IPS DF 4.7 (cell line): ENCODE measurements around the gene MYO7B.

Experiments used
- DNase-seq: peaks from one replicate; pipeline ENCODE4 v3.0.0-alpha.2; 2013; ENCODE audit warnings: low spot score; ENCODE audit errors: extremely low read depth

MYO7B gene

DNA sequence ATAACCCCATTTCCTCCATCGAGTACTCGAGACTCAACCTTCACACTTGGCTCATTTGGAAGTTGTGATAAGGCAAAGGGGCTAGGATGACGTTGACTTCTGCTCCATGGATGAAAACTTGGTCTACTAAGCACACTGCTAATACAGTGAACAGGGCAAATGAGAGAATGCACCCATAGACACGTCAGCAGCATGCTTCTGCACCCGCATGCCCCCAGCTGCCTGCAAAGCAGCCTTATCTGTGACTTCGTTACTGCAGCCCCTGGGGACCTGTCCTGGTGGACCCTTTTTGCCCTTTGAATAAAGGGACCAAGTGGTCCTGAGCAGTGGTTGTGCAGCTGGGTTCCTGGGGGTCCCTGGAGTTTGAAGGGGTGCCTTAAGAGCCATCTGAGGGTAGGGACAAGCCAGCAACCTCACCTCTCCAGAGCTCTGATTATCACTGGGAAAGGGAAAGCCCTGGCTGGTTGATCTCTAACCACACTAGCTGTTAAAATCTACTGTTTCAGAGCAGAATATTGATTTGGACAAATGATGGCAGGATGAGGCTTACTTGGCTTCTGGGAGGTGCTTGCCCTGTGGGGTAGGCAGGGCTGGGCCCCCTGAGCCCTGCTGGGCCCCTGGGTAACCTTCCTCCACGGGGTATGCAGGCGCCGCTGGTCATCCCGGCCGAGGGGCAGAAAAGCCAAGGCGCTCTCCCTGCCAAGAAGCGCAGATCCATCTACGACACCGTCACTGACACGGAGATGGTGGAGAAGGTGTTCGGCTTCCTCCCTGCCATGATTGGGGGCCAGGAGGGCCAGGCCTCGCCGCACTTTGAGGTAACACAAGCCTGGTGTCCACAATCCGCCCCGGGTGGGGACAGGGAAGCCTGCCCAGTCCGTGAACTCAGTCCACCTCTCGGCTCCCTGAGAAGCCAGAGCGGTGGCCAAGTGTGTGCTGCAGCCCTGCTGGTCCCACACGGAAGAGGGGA lies 72.9 kb downstream of the MYO7B start:
- DNase-seq = no peak

- DNase-seq = no peak
These were observed 73.7 kb downstream of the MYO7B start for GRCh38 chr2:127609031-127609751.

- DNase-seq = no peak
These were observed 74.3 kb downstream of the MYO7B start for GRCh38 chr2:127609818-127610217.

GRCh38 chr2:127610561-127610960 lies 75.1 kb downstream of the MYO7B start:
- DNase-seq = no peak

- no peak for DNase-seq
These were observed 75.8 kb downstream of the MYO7B start for GRCh38 chr2:127611076-127611925.

DNA sequence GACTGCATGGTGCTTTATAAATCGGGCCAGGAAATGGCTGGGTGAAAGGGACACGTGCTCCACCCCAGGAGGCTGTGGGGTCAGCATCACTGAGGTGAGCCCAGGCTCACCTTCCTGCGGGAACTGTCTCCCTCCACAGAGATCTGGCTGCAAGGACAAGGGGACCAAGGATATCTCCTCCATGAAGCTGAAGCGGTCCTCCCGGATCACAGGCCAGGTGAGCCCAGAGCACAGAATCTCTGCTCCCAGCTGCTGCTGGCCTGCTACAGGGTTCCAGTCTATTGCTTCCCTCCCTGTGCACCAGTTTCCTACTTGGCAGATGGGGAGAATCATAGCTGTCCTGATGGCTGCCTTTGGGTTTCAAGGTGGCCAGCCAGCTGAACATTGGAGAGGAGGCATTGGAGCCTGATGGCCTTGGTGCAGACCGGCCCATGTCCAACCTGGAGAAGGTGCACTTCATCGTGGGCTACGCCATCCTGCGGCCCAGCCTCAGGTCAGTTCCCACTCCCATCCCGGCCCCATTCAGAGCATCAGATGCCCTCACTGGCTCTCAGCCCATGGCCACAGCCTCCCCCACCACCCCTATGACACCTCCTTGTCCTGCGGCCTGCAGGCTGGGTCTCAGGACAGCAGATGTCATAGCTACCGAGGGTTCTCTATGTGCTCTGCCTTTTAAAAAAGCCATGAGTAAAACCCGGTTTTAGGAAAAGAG lies 76.8 kb downstream of the MYO7B start:
- no peak for DNase-seq

GRCh38 chr2:127614246-127614645 lies 78.8 kb downstream of the MYO7B start:
- DNase-seq = no peak

DNA sequence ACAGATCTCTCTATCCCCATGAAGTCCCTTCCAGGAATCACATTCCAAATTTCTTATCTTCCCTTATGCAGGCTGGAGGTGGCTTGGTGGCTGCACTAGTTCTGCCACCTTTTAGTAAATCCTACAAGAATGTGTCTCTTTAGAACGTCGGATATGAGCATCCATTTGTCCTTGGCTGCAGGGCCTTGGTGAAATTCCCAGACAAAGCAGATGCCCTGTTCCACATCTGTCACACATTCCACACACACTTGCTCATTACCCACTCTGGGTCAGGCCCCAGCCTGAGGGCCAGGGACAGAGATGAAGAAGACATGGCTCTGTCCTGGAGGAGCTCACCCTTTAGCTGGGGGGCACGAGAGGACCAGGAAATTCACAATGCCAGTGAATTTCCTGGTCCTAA lies 79.2 kb downstream of the MYO7B start:
- DNase-seq = no peak

DNA sequence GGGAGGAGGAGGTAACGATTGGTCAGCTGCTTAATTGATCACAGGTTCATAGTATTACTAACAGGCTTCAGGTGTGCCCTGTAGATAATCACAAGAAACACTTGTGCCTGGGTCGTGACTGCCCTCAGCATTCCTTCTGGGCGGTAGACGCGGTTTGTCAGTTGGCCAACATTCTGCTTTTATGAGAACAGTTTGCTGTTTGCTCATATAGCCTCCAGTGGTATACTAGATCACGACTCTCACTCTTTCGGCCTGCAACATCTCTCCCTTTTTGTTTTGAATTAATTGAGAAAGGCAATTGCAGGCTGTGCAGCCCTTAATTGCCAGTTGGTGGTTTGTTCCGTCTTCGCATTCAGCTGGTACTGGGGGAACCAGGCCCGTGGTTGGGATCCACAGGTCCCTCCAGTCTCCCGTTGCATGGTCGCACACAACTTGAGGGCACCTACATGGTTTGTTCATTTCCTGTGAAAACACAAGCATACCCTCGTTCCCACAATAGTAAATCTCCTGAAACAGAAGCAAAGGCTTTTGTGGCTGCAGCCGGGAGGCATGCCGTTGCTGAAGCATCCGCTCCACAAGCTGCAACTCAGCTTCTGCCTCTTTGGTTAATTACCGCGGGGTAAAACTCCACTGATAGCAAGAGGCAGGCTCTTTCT lies 80.2 kb downstream of the MYO7B start:
- DNase-seq = no peak

- DNase-seq = no peak
These were observed 83.2 kb downstream of the MYO7B start for GRCh38 chr2:127618551-127619202.

GRCh38 chr2:127619203-127619590 lies 83.7 kb downstream of the MYO7B start:
- no peak for DNase-seq

DNA sequence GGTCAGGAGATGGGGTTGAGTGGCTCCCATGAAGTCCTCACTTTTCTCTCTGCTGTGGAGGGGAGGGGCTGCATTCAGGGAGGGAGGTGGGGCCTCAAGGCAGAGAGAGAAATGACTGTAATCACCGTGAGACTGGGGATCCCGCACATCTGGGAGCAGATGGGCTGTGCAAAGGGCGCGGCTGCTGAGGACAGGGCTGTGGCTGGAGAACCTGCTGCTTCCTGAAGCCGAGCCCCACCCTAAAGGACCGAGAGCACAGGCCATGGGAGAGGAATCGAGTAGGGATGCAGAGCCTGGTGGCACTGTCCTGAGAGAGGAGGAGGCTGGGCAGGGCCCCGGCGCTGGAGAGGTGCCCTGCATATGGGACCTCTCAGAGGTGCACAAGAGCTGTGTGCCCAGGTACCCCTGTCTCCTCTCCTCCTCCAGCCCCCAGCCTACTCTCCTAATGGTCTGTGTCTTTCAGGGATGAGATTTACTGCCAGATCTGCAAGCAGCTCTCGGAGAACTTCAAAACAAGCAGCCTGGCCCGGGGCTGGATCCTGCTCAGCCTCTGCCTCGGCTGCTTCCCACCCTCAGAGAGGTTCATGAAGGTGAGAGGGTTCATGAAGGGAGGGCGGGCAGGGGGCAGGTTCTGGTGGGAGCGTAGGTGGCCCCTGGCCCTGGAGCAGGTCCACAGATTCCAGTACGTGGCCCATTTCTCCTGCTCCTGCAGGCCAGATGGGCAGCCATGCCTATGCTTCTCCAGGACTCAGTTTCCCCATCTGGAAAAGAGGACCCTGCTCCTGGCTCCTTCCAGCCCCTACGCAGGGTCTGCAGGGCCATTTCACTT lies 84.6 kb downstream of the MYO7B start:
- DNase-seq = no peak

GRCh38 chr2:127620866-127621265 lies 85.4 kb downstream of the MYO7B start:
- no peak for DNase-seq

GRCh38 chr2:127621981-127622431 lies 86.5 kb downstream of the MYO7B start:
- no peak for DNase-seq

- DNase-seq = no peak
These were observed 87.3 kb downstream of the MYO7B start for GRCh38 chr2:127622561-127623387.

DNA sequence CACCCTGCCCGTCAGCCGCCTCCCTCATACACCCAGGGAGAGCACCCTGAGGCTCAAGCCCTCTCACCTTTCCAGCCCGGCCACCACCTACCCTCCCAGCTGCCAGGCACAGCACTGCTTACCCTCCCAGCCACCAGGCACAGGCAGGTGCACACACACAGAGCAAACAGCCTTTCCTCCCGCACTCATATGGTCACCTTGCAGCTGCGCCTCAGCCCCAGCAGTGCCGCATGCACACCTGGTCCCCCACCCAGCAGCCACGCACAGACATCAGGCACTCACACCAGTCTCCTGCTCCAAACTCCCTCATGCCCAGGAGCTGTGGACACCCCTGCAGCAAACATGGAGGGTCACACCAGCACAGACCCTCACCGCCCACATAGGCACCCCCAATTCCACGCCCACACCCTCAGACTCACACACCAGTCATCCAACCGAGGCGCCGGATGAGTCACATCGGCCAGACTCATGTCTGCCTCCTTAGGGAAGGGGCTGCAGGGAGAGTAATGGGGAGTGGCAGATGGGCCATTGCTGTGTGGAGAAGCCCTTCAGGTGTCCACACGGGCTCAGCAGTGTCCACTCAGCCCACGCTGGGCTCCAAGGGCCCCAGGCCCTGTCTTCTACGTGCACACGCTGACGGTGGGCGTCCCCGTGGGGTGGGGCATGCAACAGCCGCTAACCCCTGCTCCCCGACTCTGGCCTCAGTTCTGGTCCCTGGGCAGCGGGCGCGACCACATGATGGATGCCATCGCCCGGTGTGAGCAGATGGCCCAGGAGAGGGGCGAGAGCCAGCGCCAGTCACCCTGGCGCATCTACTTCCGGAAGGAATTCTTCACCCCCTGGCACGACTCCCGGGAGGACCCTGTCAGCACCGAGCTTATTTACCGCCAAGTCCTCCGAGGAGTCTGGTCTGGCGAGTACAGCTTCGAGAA lies 88.2 kb downstream of the MYO7B start:
- DNase-seq = no peak

DNA sequence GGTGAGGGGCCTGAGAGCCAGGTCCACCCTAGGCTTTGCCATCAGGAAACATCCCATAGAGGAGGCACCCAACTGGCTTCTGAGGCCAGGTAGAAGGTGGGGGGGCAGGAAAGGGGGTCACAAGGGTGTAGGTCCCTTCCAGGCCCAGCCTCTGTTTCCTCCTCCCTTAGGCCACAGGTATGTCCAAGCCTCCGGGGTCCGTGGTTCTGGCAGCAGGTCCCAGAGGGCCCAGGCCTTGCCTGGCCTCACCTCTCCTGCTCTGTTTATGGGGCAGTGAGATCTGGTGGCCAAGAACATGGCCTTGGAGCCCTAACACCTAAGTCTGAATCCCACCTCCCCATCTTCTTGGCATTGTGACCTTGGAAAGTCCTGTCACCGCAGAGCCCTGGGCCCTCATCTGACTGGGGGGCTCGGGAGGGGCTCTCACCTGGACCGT lies 88.9 kb downstream of the MYO7B start:
- no peak for DNase-seq
